Endodermal cell (in vitro differentiated cells): Measurements from ENCODE around the gene SULT6B1. TPM values are rescaled to one million over a fixed set of nuclear protein-coding genes. Genes with fewer than 3 reads are reported as not detected.
"Not testable (repeated sequence)": the region's sequence is repeated elsewhere in the genome, so short reads cannot be mapped to it uniquely, and the experiment has no call there.

ENCODE experiments used
- DNase-seq: peaks from one replicate; pipeline ENCODE4 v3.0.0-alpha.2; 2017
- H3K27ac ChIP-seq: 2 replicates; pipeline ENCODE4 v1.5.1; 2013; ENCODE audit warnings: mild to moderate bottlenecking, low read depth, low read length, moderate library complexity
- H3K27me3 ChIP-seq: 2 replicates; pipeline ENCODE4 v1.6.1; 2013; ENCODE audit warnings: mild to moderate bottlenecking, low read length, moderate library complexity; ENCODE audit not compliant: insufficient read depth, control insufficient read depth, poor library complexity, severe bottlenecking
- H3K36me3 ChIP-seq: 2 replicates; pipeline ENCODE4 v1.7.0; 2013; ENCODE audit warnings: mild to moderate bottlenecking, low read length, moderate library complexity; ENCODE audit not compliant: control insufficient read depth, insufficient read depth
- H3K4me1 ChIP-seq: one replicate; pipeline ENCODE4 v1.7.0; 2013; ENCODE audit warnings: low read length; ENCODE audit not compliant: control insufficient read depth, insufficient read depth
- H3K4me3 ChIP-seq: 2 replicates; pipeline ENCODE4 v1.5.1; 2013; ENCODE audit warnings: mild to moderate bottlenecking, low read length, moderate library complexity
- H3K9ac ChIP-seq: 2 replicates; pipeline ENCODE4 v1.6.1; 2013; ENCODE audit warnings: mild to moderate bottlenecking, low read length, moderate library complexity; ENCODE audit not compliant: poor library complexity, severe bottlenecking; ENCODE audit errors: extremely low read depth
- H3K9me3 ChIP-seq: 2 replicates; pipeline ENCODE4 v1.6.1; 2013; ENCODE audit warnings: mild to moderate bottlenecking, low read length, moderate library complexity; ENCODE audit not compliant: control insufficient read depth
- H3K27ac Mint-ChIP-seq: 2 replicates; pipeline ENCODE4 v1.8.0; 2020; ENCODE audit warnings: mixed read lengths
- H3K27me3 Mint-ChIP-seq: 2 replicates; pipeline ENCODE4 v1.8.0; 2021; ENCODE audit warnings: mild to moderate bottlenecking, mixed read lengths; ENCODE audit not compliant: insufficient read depth
- H3K36me3 Mint-ChIP-seq: 2 replicates; pipeline ENCODE4 v1.8.0; 2020; ENCODE audit warnings: low read depth, mixed read lengths
- H3K4me1 Mint-ChIP-seq: 2 replicates; pipeline ENCODE4 v1.8.0; 2020; ENCODE audit warnings: mixed read lengths
- H3K4me3 Mint-ChIP-seq: 2 replicates; pipeline ENCODE4 v1.8.0; 2020; ENCODE audit warnings: mild to moderate bottlenecking, moderate library complexity, mixed read lengths
- H3K9me3 Mint-ChIP-seq: 2 replicates; pipeline ENCODE4 v1.8.0; 2020; ENCODE audit warnings: mild to moderate bottlenecking, mixed read lengths
- CTCF ChIP-seq: fragments of 200-600 bp; sonication (generic); conservative IDR thresholded peaks from 2 replicates; pipeline ENCODE4 v1.5.0; 2021; ENCODE audit warnings: antibody characterized with exemption, mild to moderate bottlenecking
- WGBS, 2 experiments: methylation state at CpG; one replicate each; pipeline versions ENCODE4 v1.1.5 to v1.1.7; 2013; ENCODE audit warnings: missing lambda C conversion rate in 2 of 2, mixed read lengths in 1 of 2; ENCODE audit not compliant: insufficient coverage in 1 of 2, insufficient read length in 1 of 2; 5-methylcytosine and 5-hydroxymethylcytosine counted together
- total RNA-seq, 2 donors: library from RNA; stranded (reverse); fragmentation: NEBNext Ultra II Directional in 1 of 2; extraction: Animal tissue kit (Norgen Biotek cat#: 25700) in 1 of 2; gene quantifications; 2 replicates in 1 of 2; 3 replicates in 1 of 2; pipeline ENCODE4 v1.2.1, GENCODE V29; 2021

The SULT6B1 gene
- total RNA-seq, 2 donors from 2014 or later = not detected

GRCh38 chr2:37205689-37206341, 17.3 kb upstream of the SULT6B1 start:
- peak overlapping the region; percentile 15 for H3K4me3 Mint-ChIP-seq
- Histone ChIP-seq H3K4me3 (peak overlapping the region; percentile 51), H3K36me3 (peaks cover 78% of the 10 kb centered on the region), H3K4me1 (no peaks in the 10 kb centered on the region), H3K27me3 (no peaks in the 10 kb centered on the region), H3K27ac (no peak overlapping the region), H3K9ac (no peak overlapping the region), H3K9me3 (peaks cover 68% of the 10 kb centered on the region)
- TF ChIP-seq CTCF = no peak
- peak; percentile 80 for DNase-seq
- peak overlapping the region; percentile 97 for H3K27ac Mint-ChIP-seq
- H3K27me3 Mint-ChIP-seq = no peaks in the 10 kb centered on the region
- 38 to 42% methylated on average over 3 to 5 of the region's 5 CpGs for WGBS, 2 experiments
- peaks cover 28% of the 10 kb centered on the region for H3K4me1 Mint-ChIP-seq
- peaks cover 89% of the 10 kb centered on the region for H3K36me3 Mint-ChIP-seq
- peaks cover 51% of the 10 kb centered on the region for H3K9me3 Mint-ChIP-seq

GRCh38 chr2:37205071-37205661, 16.7 kb upstream of the SULT6B1 start:
- H3K27me3 Mint-ChIP-seq, H3K27ac ChIP-seq, H3K4me1 ChIP-seq, H3K27me3 ChIP-seq, H3K9ac ChIP-seq: not testable (repeated sequence)
- H3K4me1 Mint-ChIP-seq = peaks cover 28% of the 10 kb centered on the region
- H3K27ac Mint-ChIP-seq = peak overlapping the region; percentile 97
- DNase-seq = peak; percentile 75
- H3K4me3 Mint-ChIP-seq = peak overlapping the region; percentile 15
- peaks cover 89% of the 10 kb centered on the region for H3K36me3 Mint-ChIP-seq
- Histone ChIP-seq H3K9me3 (peaks cover 62% of the 10 kb centered on the region), H3K36me3 (peaks cover 78% of the 10 kb centered on the region), H3K4me3 (peak overlapping the region; percentile 51)
- 20 to 58% methylated on average over 3 to 7 of the region's 8 CpGs for WGBS, 2 experiments
- H3K9me3 Mint-ChIP-seq = peaks cover 51% of the 10 kb centered on the region

GRCh38 chr2:37203708-37204107, 15.2 kb upstream of the SULT6B1 start:
- peaks cover 1% of the 10 kb centered on the region for H3K4me1 ChIP-seq
- peaks cover 65% of the 10 kb centered on the region for H3K36me3 ChIP-seq
- Mint-ChIP-seq H3K9me3 (peaks cover 37% of the 10 kb centered on the region), H3K36me3 (peaks cover 76% of the 10 kb centered on the region), H3K27me3 (no peaks in the 10 kb centered on the region), H3K4me3 (no peak overlapping the region), H3K4me1 (peaks cover 34% of the 10 kb centered on the region), H3K27ac (no peak overlapping the region)
- DNase-seq = no peak
- H3K9ac ChIP-seq = no peak overlapping the region
- no peaks in the 10 kb centered on the region for H3K27me3 ChIP-seq
- peak overlapping the region; percentile 62 for H3K4me3 ChIP-seq
- 83 to 95% methylated on average over 1 to 2 of the region's 2 CpGs for WGBS, 2 experiments
- peaks cover 47% of the 10 kb centered on the region for H3K9me3 ChIP-seq
- no peak overlapping the region for H3K27ac ChIP-seq
- TF ChIP-seq CTCF = no peak
